HG02588 (cell line): ENCODE data around the gene RAPSN.

ENCODE experiments used
- ATAC-seq: cut with Tn5 transposase; IDR thresholded peaks from one replicate; pipeline ENCODE4 v1.9.1; 2021; ENCODE audit warnings: mild to moderate bottlenecking, moderate library complexity; ENCODE audit not compliant: unreplicated experiment

RAPSN gene

GRCh38 chr11:47391711-47392432, 57.1 kb downstream of the RAPSN start:
- ATAC-seq: no peak

GRCh38 chr11:47391077-47391583, 57.8 kb downstream of the RAPSN start:
- no peak for ATAC-seq

GRCh38 chr11:47390422-47390760, 58.5 kb downstream of the RAPSN start:
- no peak for ATAC-seq

GRCh38 chr11:47389577-47390421, 59.1 kb downstream of the RAPSN start:
- no peak for ATAC-seq

- no peak for ATAC-seq
These were observed 60.0 kb downstream of the RAPSN start for GRCh38 chr11:47388697-47389576.

- ATAC-seq: no peak
These were observed 60.8 kb downstream of the RAPSN start for GRCh38 chr11:47387944-47388696.
